GM12872 (cell line): ENCODE results near the gene DNAJA1.

Experiments
- TF ChIP-seq, protein P1 (sequence below): IDR thresholded peaks from 3 replicates; pipeline ENCODE4 v1.5.1; 2011; ENCODE audit warnings: low read depth, mild to moderate bottlenecking, low read length, moderate library complexity; ENCODE audit not compliant: insufficient read depth

DNAJA1 gene

DNA sequence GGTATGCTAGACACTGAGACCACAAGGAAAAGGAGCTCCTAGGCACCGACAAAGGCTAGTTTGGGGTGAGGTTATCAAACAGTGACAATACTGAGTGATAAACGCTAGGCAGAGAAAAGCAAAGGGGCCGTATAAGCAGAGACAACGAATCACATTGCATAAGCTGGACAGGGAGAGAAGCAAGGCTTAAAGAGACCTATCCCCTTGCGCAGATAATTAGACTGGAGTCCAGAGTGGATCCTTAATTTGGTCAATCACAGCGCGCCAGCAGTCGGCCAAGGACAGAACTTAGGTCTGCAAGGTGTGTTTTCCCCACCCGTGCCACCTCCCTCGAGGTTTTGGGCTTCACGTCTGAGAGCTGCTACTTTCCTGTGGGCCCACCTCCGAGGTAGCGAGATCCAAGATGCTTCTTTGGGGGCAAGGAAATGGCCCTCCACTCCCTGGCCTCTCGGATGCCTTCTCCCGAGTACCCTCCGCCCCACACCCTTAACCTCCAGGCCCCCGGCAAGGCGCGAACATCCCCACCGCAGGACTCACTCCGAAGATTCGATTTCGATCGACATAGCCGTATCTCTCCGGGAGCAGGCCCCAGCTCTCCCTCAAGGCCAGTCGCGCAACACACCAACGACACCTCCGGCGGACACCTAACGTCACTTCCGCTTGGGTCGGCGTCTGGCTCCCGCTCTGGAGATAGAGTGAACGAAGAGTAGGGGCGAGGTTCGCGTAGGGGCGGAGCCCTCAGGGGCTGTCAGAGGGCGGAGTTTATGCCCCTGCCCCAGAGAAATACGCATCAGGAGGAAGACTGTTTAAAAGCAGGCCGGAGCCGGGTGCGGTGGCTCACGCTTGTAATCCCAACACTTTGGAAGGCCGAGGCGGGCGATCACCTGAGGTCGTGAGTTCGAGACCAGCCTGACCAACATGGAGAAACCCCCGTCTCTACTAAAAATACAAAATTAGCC is 51.3 kb downstream of the DNAJA1 start, which contains the start of gene SMU1:
TSS of gene SMU1 (minus strand) at position 629 of the 959 bp plus-strand sequence. CDS start at position 563, 66 bp downstream.
- TF ChIP-seq, protein P1, sequence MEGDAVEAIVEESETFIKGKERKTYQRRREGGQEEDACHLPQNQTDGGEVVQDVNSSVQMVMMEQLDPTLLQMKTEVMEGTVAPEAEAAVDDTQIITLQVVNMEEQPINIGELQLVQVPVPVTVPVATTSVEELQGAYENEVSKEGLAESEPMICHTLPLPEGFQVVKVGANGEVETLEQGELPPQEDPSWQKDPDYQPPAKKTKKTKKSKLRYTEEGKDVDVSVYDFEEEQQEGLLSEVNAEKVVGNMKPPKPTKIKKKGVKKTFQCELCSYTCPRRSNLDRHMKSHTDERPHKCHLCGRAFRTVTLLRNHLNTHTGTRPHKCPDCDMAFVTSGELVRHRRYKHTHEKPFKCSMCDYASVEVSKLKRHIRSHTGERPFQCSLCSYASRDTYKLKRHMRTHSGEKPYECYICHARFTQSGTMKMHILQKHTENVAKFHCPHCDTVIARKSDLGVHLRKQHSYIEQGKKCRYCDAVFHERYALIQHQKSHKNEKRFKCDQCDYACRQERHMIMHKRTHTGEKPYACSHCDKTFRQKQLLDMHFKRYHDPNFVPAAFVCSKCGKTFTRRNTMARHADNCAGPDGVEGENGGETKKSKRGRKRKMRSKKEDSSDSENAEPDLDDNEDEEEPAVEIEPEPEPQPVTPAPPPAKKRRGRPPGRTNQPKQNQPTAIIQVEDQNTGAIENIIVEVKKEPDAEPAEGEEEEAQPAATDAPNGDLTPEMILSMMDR: no peak

DNA sequence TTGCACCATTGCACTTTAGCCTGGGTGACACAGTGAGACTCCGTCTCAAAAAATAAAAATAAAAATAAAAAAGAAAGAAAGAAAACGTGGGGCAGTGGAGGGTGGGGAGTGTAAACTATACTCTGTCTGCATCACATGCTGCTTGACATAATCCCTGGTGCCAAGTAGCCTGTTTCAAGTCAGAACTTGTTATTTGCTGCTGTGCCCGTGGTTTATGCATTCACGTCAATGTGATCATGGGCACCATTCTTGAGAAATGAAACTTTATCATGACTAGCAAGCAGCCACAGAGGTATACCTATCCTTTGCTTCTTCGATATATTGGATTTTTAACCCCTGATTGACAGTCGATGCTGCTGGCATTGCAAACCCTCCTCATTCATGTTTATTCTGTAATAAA is 55.5 kb downstream of the DNAJA1 start:
- TF ChIP-seq, protein P1: no peak

DNA sequence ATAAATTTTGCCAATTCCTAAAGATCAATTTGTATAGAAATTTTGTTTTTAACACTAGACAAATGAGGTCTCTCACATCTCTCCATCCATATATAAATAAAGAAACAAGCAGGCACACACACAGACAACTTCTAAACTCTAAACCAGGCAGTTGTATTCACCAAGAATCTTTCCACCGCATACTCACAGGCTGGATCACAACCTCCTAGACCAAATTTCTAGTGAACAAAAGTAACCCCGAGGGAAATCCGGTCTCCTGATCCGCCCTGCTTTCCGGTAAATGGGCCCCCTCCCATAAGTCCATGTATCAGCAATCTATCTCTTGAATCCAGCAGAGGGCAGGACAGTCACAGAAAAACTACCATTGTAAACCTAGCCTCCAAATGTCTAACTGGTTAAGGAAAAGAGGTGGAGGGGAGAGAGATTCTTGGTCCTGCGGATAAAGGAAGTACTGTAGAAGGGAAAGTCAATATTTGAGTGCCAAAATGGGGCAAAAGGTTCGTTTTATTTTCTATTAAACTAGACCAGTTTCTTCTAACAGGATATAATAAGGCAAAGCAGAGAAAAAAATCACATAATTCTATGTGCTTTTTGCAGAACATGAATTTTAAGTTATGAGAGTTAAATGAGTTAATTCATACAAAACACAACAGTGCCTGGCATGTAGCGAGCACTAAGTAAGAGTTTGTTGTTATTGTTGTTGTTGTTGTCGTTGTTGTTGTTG is 56.2 kb downstream of the DNAJA1 start:
- TF ChIP-seq, protein P1: peak; percentile 62

DNA sequence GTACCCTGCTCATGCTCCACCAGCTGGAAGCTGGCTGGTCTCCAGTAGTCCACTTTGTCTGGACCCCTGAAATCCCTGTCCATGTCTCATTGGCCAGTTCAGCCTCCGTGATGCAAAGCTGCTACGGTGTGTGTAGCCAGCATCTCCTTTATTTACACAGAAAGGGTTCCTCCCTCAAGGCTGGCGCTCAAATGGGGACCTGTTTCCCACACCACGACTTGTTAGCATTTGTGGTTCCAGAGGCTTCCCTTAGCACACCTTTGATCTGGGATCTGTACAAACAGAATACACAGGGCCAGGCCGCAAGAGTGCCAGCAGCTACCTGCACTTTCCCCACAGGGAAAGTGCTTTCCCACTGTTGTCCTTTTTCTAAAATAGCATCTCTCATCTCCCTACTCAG is 57.1 kb downstream of the DNAJA1 start:
- TF ChIP-seq, protein P1: no peak

DNA sequence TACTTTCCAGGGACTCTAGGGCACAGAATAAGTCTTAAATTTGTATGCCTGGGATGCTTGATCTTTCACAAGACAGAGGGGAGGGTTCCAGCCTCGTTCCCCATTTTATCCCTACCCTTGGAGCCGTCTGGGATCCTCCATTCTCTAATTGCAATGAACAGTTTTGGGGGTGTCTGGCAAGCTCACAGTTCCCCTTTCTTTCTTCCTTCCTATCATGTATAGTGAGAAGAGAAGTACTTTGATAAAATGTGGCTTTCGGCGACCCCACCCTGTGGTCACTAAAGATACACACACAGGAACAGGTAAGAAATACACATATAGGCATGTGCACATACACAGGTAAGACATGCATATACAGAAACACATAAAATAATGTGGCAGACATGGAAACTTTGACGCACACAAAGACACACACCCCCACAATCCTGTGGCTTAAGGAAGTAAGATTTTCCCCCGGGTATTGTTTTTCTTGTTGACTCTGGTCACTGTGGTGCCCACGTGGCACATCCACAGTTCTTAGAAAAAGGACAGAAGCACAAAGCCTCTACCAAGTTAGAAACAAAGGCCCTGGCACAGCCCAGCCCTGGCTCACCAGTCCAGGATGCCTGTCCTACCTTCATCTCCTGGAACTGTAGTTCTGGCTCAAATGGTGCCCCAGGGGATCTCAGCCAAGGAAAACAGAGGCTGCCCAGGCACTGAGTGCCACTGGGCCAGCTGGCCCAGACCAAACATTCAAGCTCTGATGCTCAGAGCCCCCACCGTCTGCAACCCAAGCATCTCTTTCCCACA is 57.7 kb downstream of the DNAJA1 start:
- TF ChIP-seq, protein P1: no peak
